8988T (cell line): ENCODE measurements around the gene TRAPPC2B.
"Not testable (repeated sequence)": the region's sequence is repeated elsewhere in the genome, so short reads cannot be mapped to it uniquely, and the experiment has no call there.

Source experiments
- DNase-seq: peaks from one replicate; pipeline ENCODE4 v3.0.0; 2011

TRAPPC2B gene

DNA sequence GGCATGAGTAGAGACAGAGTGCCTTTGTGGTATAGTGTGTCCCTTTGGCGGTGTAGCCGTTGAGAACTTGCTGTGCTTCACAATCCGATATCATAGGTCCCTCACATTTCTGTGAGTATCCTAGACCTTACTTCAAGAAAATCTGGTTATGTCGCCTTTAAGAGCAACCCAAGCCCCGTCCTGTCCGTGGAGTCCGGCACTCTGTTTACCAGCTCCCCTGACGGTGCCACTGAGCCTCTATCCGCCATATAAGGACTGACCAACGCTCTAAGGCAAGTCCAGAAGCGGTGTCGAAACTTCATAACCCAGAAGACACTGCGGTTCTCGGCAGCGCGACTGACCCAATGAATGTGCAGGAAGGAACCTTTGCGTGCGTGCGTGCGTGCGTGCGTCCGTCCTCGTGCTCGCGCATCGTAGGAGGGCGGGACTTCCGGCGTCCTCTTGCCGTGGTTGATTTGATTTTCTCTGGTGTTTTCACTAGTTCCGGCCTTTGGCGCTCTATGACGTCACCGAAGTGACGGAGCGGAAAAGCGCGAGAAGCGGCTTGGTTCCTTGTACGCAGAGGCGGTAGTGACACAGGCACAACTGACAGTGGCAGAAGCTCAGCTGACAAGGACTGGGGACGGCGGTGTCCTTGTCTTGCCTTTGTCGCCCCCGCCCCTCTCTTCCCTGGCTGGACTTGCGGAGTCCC lies at the start of gene TRAPPC2B, which contains the start of gene ZNF547:
TSS of gene TRAPPC2B (plus strand) at position 555 of the 691 bp plus-strand sequence. CDS start 1,283 bp downstream, outside the sequence.
TSS of gene ZNF547 (plus strand) at position 555 of the 691 bp plus-strand sequence. CDS start 5,005 bp downstream, outside the sequence.
- peak; percentile 67 for DNase-seq

DNA sequence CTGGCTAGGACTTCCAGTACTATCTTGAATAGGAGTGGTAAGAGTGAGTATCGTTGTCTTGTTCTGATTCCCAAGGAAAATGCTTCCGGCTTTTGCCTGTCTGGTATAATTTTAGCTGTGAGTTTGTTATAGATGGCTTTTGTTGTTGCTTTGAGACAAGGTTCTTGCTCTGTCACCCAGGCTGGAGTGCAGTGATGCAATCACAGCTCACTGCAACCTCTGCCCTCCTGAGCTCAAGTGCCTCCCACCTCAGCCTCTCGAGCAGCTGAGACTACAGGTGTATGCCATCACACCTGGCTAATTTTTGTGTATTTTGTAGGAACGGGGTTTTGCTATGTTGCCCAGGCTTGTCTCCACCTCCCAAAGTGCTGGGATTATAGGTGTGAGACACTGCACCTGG lies 49.2 kb upstream of the TRAPPC2B start:
- DNase-seq: no peak

DNA sequence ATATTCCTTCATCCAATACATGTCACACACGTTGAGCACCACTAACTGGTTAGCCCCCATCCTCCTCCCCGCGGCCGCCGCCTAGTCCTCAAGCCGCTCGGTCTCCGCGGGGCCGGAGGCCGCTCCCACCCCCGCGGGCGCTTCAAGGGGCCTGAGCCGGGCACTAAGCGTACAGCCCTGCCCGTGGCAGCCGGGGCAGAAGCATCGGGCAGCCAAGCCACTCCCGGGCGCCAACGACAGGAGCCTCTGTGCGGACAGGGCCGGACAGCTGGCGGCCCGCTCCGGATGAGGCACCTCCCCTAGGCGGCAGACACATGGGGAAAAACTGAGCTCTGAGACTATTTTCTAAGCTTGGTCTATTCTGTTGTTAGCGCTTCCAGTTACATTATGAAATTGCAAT lies 45.8 kb upstream of the TRAPPC2B start:
- no peak for DNase-seq

DNA sequence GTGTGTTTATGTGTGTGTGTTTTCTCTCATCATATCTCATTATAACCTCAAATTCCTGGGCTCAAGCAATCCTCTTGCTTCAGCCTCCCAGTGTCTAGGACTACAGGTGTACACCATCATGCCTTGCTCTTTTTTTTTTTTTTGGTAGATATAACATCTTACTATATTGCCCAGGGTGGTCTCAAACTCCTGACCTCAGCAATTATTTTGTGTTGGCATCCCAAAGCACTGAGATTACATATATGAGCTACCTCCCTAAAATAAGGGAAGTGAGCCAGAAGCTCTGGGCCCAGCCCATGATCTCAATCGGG lies 43.5 kb upstream of the TRAPPC2B start:
- DNase-seq: no peak

DNA sequence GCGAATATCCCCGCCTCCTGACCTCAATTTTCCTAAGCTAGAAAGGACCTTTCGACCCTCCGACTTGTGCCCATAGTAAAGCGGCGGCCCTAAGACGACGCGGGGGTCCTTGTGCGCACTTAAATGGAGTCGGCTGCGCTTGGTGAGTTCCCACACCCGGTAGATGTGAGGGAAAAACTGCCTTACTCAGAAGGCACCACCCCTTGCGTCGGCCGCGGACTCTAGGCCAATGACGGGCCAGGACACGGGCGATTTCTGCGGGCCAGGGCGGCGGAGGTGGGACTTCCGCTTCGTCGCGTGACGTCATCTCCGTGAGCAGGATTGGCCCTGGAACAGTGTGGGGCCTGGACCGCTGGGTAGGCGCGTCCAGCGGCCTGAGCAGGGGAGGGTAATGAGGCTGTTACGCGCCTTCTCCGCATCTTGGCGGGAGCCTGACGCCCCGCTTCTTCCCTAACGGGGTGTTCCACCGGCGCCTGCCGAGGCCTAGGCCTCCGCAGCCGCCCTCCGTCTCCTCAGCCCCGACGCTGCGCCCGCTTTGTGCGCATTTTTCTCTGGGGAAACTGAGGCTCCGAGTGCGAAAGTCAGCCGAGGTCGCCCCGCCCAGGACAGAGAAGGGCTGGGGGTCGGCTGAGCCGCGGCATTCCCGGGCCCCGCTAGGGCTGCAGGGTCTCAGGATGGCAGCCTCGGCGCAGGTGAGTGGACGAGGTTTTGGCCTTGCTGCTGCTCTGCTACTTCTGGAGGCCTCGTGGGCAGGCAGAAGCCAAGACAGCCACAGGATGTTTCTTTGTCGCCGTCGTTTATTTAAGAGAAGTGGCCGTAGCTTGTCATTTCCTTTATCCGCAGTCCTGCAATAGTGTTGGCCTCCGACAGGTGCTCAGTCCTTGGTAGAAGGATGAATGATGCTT lies 42.9 kb upstream of the TRAPPC2B start, which contains the start of gene ZNF543:
TSS of gene ZNF543 (plus strand) at position 293 of the 905 bp plus-strand sequence. CDS start at position 675, 382 bp downstream.
- DNase-seq: peak; percentile 82

DNA sequence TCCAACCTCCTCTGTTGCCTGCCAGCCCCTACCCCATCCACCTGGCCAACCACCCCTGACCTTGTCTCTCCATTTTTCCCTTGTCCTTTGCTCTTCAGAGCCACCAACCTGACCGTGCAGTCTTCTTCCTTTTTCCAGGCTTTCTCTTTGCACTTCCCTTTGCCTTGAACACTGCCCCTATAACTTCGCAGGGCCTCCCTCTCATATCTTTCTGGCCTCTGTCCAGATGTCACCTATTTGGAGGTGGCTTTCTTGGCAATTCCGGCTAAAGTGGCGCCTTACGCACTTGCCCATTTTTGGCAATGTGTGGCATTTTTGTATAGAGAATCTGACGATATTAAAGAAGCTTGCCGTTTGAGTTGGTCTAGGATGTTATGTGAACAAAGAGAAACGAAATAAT lies 42.2 kb upstream of the TRAPPC2B start:
- DNase-seq: no peak

DNA sequence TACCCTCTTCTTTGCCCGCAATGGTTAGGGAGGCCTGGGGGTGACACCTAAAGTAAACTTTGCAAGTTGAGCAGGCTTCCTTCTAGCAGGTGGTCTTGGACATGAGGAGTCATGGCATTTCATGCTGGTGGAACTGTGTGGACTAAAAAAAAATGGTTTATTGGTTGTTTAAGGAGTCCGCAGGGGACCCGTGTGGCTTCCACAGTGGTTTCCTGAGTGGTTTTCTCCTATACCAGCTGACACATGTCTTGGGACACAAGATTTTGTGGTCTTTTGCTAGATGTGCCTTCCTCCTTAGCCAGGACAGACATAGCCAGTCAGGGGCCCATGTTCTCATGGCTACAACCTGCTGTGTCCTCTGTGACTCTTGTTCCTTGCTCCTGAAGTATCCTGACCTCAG lies 41.6 kb upstream of the TRAPPC2B start:
- DNase-seq: no peak

DNA sequence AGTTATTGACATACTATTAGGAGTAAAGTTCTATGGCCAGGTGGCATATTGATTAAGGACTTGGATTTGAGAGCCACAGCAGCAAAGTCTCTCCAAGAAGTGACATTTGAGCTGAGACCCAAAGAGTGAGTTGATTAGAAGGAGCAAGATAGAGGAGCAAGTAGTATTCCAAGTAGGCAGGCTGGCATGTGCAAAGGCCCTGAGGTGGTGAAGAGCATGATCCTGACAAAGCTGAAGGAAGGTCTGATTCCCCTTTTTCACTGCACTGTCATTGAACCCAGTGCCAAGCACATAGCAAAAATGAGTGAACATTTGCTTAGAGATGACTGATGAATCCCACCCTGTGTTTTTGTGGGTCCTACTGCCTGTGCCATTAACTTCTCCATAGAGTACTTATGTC lies 38.4 kb upstream of the TRAPPC2B start:
- no peak for DNase-seq

DNA sequence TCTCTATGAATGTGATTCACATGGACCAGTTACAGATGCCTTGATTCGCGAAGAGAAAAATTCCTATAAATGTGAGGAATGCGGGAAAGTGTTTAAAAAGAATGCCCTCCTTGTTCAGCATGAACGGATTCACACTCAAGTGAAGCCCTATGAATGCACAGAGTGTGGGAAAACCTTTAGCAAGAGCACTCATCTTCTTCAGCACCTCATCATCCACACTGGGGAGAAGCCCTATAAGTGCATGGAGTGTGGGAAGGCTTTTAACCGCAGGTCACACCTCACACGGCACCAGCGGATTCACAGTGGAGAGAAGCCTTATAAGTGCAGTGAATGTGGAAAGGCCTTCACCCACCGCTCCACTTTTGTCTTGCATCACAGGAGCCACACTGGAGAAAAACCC lies 35.4 kb upstream of the TRAPPC2B start:
- no peak for DNase-seq

DNA sequence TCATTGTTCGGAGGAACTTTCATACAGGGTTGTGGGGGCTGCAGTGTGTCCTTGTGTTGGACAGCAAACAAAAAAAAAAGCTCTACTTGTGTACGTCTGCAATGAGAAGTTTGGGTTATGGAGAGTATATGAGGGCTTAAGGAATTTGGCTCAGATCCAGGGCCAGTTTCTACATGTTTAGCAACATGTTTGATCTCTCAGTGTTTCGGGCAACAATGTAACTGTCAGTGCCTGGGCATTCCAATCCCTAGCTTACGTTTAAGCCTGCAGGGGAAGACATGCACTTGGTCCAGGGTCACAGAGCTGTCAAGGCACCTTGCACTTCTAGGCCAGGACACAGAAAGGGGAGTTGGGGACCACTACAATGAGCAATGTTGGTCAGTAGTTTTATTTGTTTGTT lies 29.2 kb upstream of the TRAPPC2B start:
- DNase-seq: no peak

DNA sequence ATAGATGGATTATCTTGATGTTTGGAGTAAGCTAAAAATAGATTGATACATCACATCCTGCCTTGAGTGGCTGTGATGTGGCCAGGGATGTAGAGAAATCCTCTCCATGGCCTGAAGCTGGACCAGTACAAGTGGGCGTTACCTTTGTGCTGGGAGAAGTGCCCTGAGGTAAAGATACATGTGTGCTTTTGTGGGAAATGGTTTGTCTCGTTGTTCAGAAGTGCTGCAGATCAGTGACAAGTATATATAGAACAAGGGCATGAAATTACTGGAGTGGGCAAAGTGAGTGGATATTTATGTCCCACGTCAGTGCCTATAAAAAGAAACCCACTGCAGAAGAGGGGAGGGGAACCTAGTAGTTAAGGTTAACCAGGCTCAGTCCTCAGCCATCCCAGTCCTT lies 24.5 kb upstream of the TRAPPC2B start:
- DNase-seq: no peak

DNA sequence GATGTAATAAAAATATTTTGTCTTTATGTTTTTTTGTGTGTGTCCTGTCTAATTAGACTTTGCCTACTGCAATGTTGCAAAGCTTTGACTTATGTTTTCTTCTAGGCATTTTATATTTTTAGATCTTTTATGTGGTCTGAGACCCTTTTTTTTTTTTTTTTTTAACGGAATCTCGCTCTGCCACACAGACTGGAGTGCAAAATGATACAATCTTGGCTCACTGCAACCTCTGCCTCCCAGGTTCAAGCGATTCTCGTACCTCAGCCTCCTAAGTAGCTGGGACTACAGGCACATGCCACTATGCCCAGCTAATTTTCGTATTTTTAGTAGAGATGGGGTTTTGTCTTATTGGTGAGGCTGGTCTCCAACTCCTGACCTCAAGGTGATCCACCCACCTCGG lies 20.8 kb upstream of the TRAPPC2B start:
- DNase-seq: no peak

DNA sequence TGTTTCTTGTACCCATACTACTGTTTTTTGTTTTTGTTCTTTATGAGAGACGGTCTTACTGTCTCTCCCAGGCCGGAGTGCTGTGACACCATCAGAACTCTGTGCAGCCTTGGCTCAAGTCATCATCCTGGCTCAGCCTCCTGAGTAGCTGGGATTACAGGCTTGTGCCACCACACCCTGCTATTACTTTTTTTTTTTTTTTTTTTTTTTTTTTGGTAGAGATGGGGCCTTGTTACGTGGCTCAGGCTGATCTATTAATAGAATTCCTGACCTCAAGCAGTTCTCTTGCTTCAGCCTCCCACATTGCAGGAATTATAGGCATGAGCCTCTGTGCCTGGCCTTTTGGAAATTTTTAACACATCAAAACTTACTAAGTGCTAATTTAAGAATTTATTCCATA lies 15.2 kb upstream of the TRAPPC2B start:
- no peak for DNase-seq

DNA sequence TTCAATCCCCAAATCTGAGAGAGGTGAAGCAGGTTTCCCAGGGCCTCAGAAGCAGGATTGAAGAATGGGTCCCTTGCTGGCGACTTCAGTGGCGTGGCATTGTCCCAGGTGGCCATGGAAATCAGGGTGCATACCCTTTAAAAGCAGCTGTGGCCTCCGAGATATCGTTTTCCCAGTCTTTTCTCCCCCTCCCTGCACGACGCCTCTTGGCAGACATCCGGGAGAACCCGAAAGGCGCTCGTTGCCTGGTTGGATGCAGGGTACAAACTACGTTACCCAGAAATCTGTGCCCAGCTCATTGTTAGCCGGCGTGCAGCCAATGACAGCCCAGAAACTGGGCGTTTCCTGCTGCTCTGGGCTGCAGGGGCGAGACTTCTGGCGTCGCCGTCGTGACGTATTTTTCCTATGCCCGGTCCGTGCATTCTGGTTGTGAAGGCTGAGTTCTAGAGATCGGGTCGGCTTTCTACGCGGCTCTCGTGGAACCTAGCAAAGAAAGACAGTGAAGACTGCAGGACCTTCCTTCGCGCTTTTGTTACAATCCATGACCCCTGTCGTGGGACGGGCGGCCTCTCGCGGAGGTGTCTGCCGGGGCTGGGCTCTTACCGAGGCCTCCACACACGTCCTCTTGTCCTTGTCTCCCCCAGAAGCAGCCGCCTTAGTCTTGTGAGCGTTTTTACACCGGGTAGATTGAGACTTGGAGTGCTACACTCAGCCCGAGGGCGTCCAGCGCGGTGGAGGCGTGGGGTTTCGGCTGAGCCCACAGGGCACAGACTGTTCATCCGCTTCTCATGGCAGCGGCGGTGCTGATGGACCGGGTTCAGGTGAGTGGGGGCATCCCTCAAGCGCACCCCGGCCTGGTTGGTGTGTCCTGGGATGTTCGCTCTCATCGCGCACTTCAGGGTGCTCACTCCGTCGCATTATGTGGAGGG lies 12.2 kb upstream of the TRAPPC2B start, which contains the start of gene ZNF304:
TSS of gene ZNF304 (plus strand) at position 395 of the 929 bp plus-strand sequence. CDS start at position 789, 394 bp downstream.
- DNase-seq: peak; percentile 69

DNA sequence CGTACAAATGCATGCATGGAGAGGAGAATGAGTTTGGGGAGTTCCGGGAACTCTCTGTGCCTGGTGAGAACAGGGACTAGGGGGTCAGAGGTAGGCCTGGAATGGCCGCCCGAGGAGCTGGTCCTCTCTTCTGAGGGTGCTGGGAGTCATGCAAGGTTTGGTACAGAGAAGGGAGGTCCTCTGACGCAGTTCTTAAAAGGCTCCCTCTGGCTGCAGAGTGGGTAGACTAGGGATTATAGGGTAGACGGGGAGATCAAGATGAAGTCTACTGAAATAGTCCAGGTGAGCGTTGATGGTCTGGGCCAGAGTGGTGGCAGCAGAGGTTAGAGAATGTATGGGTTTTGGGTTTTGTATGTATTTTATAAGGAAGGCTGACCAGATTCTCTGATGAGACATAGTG lies 11.5 kb upstream of the TRAPPC2B start:
- DNase-seq: no peak

DNA sequence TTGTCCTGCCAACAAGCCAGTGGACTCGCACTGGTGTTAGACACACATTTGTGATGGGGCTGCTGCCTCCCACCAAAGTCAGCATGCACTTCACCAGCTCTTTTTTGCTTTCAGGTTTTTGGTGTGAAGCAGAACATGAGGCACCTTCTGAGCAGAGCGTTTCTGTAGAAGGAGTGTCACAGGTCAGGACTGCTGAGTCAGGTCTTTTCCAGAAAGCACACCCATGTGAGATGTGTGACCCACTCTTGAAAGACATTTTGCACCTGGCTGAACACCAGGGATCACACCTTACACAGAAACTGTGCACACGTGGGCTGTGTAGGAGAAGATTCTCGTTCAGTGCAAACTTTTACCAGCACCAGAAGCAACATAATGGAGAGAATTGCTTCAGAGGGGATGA lies 7.4 kb upstream of the TRAPPC2B start:
- DNase-seq: no peak

DNA sequence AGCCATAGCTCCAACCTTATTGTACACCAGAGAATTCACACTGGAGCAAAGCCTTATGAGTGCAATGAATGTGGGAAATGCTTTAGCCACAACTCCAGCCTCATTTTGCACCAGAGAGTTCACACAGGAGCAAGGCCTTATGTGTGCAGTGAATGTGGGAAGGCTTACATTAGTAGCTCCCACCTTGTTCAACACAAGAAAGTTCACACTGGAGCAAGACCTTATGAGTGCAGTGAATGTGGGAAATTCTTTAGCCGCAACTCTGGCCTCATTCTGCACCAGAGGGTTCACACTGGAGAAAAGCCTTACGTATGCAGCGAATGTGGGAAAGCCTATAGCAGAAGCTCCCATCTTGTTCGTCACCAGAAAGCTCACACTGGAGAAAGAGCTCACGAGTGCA lies 5.9 kb upstream of the TRAPPC2B start:
- DNase-seq: no peak

DNA sequence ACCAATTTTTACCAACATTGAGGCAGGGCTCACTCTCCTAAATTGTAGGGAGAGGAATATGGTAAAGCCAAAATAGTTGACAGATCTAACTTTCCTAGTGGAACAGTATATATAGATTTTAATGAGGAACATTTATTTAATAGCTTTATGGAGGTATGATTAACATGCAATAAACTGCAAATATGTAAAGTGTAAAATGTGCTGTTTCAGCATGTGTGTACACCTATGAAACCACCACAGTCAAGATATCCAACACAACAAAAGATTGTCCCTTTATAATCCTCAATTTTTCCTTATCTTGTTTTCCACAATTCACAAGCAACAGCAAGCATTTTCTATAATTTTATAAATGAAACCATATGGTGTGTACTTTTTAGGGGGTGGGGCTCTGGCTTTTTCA lies 4.1 kb upstream of the TRAPPC2B start:
- no peak for DNase-seq

DNA sequence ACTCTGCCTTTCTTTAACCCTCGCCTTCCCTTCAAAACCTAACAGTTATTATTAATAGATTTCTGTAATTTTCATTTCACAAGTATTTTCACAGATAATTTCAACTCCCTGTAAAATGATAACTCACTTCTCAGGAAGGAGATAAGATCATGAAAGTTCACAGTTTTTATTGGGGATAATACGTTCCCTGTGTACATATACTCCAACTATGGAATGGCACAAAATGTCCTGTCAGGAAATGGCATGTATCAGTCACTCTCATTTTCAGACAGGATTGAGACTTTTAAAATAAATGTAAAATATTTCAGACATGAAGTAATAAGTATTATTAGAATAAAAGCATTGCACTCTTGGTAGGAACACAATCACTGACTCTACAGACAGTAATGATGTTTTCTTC lies 932 bp upstream of the TRAPPC2B start:
- no peak for DNase-seq

DNA sequence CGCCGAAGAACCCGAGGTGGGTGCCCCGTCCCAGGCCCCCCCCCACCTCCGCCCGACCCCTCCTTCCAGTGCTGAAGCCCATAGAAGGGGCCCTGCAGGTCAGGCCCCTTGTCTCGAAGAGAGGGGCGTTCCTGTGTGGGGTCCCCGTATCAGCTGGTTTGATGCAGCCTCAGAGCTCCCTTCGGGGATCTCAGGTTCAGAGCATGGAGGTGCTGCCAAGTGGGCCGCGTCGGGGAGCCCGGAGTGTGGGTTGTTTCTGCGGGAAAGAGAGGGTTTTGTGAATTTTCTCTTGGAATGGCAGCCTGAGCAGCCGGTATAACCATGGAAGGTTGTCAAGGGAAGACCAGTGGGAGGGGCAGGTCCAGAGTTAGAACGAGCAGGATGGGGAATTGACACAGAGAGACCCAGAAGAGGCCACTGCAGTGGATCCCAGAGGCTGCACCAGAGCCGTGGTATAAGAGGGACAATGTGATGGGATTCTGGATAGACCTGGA lies 384 bp downstream of the TRAPPC2B start:
- DNase-seq: no peak

DNA sequence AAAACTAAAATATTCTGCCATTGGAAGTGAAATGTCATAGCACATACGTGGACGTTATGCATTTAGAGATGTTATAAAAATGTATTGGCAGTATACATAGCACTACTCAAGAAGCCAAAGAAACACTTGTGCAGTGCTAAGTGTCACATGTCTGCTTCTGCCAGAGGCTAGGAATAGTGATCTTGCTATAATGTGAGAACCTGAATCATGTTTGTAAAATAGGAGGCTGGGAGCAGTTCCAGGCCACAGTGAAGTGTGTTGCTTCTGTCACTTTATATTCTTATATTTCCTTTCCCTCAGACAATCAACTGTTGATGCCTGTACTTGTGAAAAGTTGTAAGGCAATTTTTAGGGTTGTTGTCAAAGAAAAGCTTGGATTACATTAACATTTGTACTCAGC lies 3.4 kb downstream of the TRAPPC2B start:
- no peak for DNase-seq

DNA sequence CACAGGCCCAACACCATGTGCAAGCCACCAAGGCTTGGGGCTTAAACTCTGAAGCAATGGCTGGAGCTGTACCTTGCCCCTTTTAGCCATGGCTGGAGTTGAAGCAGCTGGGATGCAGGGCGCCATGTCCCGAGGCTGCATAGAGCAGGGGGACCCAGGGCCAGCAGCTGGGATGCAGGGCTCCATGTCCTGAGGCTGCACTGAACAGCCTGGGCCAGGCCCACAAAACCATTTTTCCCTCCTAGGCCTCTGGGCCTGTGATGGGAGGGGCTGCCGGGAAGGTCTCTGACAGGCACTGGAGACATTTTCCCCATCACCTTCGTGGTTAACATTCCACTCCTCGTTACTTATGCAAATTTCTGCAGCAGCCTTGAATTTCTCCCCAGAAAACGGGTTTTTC lies 10.8 kb downstream of the TRAPPC2B start:
- no peak for DNase-seq

DNA sequence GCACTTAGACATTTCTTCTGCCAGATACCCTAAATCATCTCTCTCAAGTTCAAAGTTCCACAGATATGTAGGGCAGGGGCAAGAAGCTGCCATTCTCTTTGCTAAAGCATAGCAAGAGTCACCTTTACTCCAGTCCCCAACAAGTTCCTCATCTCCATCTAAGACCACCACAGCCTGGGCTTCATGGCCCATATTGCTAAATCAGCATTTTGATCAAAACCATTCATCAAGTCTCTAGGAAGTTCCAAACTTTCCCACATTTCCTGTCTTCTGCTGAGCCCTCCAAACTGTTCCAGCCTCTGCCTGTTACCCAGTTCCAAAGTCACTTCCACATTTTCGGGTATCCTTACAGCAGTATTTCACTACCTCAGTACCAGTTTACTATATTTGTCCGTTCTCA lies 11.3 kb downstream of the TRAPPC2B start:
- not testable (repeated sequence) for DNase-seq
